Measurements from ENCODE around the gene DNAH10.

DNA sequence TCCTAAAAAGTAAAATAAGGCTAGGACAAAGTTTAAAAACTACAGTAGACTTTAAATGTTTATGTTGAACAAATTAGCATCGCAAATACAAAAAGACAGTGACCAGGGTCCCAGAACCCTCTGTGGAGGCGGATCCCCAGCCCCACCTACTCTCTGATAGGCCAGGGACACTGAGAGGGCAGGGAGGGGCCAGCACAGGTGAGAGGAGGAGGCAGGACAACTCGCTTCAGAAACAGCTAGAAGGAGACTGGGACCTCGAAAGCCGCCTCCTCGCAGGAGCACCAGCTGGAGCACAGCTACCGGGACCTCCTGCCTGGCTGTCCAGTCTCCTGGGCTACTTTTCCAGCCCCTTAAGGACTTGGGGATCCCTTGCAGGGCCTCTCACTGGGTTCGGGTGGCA is 992 bp downstream of the DNAH10 start:
- TF ChIP-seq POLR2A (IDR thresholded peaks at IDR 0.05): no peak
- TF ChIP-seq, protein P1, sequence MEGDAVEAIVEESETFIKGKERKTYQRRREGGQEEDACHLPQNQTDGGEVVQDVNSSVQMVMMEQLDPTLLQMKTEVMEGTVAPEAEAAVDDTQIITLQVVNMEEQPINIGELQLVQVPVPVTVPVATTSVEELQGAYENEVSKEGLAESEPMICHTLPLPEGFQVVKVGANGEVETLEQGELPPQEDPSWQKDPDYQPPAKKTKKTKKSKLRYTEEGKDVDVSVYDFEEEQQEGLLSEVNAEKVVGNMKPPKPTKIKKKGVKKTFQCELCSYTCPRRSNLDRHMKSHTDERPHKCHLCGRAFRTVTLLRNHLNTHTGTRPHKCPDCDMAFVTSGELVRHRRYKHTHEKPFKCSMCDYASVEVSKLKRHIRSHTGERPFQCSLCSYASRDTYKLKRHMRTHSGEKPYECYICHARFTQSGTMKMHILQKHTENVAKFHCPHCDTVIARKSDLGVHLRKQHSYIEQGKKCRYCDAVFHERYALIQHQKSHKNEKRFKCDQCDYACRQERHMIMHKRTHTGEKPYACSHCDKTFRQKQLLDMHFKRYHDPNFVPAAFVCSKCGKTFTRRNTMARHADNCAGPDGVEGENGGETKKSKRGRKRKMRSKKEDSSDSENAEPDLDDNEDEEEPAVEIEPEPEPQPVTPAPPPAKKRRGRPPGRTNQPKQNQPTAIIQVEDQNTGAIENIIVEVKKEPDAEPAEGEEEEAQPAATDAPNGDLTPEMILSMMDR (IDR thresholded peaks at IDR 0.05): no peak
